ENCODE results near the gene ATP6V1C2. TPM values are rescaled to one million over a fixed set of nuclear protein-coding genes. Genes with fewer than 3 reads are reported as not detected.
A peak's percentile ranks its signal among the peaks of the same experiment; 100 is the strongest.

Gene ATP6V1C2
- total RNA-seq, 1 donor from 2014 or later, result 0.14 TPM

DNA sequence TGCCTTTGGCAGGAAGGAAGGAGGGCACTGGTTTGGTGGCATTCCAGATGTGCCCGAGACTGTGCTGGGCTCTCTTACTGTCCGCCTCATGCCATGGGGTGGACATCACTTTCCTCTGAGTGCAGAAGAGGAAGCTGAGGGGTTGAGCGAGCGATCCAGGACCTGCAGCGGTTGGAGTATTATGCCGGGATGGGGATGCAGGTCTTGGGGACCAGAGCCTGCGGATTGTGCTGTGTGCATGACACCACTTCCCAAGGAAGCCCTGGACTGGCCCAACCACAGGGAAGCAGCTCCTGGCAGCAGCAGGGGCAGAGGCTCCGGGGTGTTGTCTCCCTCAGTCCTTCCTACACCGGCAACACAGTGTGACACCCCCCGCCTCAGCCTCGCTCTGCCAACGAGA, 44.5 kb downstream of the ATP6V1C2 start:
- Histone ChIP-seq H3K36me3 (ENCODE audit: insufficient read depth, low read length) (no peaks in the 10 kb centered on the region), H3K27me3 (ENCODE audit: insufficient read depth, low read length) (no peaks in the 10 kb centered on the region), H4K20me1 (ENCODE audit: insufficient read depth, low read length) (no peaks in the 10 kb centered on the region), H3K4me1 (ENCODE audit: insufficient read depth, low read length) (no peaks in the 10 kb centered on the region), H3K4me3 (ENCODE audit: insufficient read depth, low read depth, low read length) (no peak overlapping the region), H3K79me2 (ENCODE audit: insufficient read depth, low read length) (no peaks in the 10 kb centered on the region), H3K27ac (ENCODE audit: low read depth, low read length) (no peak overlapping the region), H2AFZ (ENCODE audit: low read depth, low read length) (no peak overlapping the region), H3K9me3 (ENCODE audit: insufficient read depth, low read depth, low read length) (no peaks in the 10 kb centered on the region), H3K9ac (ENCODE audit: low read length) (no peak overlapping the region), H3K4me2 (ENCODE audit: low read length) (no peak overlapping the region)
- no peaks in the 10 kb centered on the region for H3K9me3 Mint-ChIP-seq (ENCODE audit: unreplicated experiment)
- H3K27ac Mint-ChIP-seq (ENCODE audit: unreplicated experiment), result no peak overlapping the region
- TF ChIP-seq, protein P1, sequence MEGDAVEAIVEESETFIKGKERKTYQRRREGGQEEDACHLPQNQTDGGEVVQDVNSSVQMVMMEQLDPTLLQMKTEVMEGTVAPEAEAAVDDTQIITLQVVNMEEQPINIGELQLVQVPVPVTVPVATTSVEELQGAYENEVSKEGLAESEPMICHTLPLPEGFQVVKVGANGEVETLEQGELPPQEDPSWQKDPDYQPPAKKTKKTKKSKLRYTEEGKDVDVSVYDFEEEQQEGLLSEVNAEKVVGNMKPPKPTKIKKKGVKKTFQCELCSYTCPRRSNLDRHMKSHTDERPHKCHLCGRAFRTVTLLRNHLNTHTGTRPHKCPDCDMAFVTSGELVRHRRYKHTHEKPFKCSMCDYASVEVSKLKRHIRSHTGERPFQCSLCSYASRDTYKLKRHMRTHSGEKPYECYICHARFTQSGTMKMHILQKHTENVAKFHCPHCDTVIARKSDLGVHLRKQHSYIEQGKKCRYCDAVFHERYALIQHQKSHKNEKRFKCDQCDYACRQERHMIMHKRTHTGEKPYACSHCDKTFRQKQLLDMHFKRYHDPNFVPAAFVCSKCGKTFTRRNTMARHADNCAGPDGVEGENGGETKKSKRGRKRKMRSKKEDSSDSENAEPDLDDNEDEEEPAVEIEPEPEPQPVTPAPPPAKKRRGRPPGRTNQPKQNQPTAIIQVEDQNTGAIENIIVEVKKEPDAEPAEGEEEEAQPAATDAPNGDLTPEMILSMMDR (IDR thresholded peaks at IDR 0.05; ENCODE audit: insufficient read depth, low read depth, low read length), result no peak
- no peak for TF ChIP-seq EZH2 (IDR thresholded peaks at IDR 0.05; ENCODE audit: insufficient read depth, low read length)
- H3K27me3 Mint-ChIP-seq (ENCODE audit: low read depth, unreplicated experiment), result peaks cover 35% of the 10 kb centered on the region
- peaks cover 4% of the 10 kb centered on the region for H3K36me3 Mint-ChIP-seq (ENCODE audit: low read depth, unreplicated experiment)
- no peak overlapping the region for H3K4me3 Mint-ChIP-seq (ENCODE audit: unreplicated experiment)
- peaks cover 4% of the 10 kb centered on the region for H3K4me1 Mint-ChIP-seq (ENCODE audit: low read depth, unreplicated experiment)
- DNase-seq (ENCODE audit: low read depth), result no peak
- no peak for FAIRE-seq

DNA sequence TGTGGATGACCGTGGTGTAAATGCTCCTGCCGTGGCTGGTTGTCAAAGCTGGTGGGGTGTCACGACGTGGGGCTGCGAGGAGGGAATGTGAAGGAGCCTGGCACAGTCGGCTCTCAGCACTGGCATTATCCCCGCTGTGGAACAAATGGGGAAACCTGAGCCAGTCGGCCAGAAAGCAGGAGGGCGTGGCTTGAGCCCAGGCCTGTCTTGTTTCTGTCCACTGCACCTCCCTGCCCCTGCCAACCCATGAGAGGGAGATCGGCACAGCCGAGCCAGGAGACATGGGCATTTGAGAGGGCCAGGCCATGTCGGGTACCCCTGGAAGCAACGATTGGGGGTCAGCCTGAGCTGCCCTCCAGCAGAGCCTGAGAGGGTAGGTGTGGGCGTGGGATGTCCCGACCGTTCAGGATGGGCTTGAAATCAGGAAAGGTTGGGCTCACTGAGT, 46.7 kb downstream of the ATP6V1C2 start:
- H3K27me3 ChIP-seq (ENCODE audit: insufficient read depth, low read length), result no peaks in the 10 kb centered on the region
- H3K4me2 ChIP-seq (ENCODE audit: low read length), result no peak overlapping the region
- no peak overlapping the region for H3K4me3 Mint-ChIP-seq (ENCODE audit: unreplicated experiment)
- no peaks in the 10 kb centered on the region for H3K9me3 ChIP-seq (ENCODE audit: insufficient read depth, low read depth, low read length)
- no peaks in the 10 kb centered on the region for H3K79me2 ChIP-seq (ENCODE audit: insufficient read depth, low read length)
- no peaks in the 10 kb centered on the region for H3K4me1 ChIP-seq (ENCODE audit: insufficient read depth, low read length)
- no peak overlapping the region for H3K4me3 ChIP-seq (ENCODE audit: insufficient read depth, low read depth, low read length)
- H3K9ac ChIP-seq (ENCODE audit: low read length), result no peak overlapping the region
- peak overlapping the region; percentile 18 for H3K27ac Mint-ChIP-seq (ENCODE audit: unreplicated experiment)
- no peak overlapping the region for H3K27ac ChIP-seq (ENCODE audit: low read depth, low read length)
- H3K36me3 Mint-ChIP-seq (ENCODE audit: low read depth, unreplicated experiment), result peaks cover 4% of the 10 kb centered on the region
- H3K27me3 Mint-ChIP-seq (ENCODE audit: low read depth, unreplicated experiment), result peaks cover 34% of the 10 kb centered on the region
- DNase-seq (ENCODE audit: low read depth), result no peak
- TF ChIP-seq EZH2 (IDR thresholded peaks at IDR 0.05; ENCODE audit: insufficient read depth, low read length), result no peak
- TF ChIP-seq, protein P1 (IDR thresholded peaks at IDR 0.05; ENCODE audit: insufficient read depth, low read depth, low read length), result no peak
- no peak overlapping the region for H2AFZ ChIP-seq (ENCODE audit: low read depth, low read length)
- no peak for FAIRE-seq
- H3K4me1 Mint-ChIP-seq (ENCODE audit: low read depth, unreplicated experiment), result no peaks in the 10 kb centered on the region
- H4K20me1 ChIP-seq (ENCODE audit: insufficient read depth, low read length), result no peaks in the 10 kb centered on the region
- H3K36me3 ChIP-seq (ENCODE audit: insufficient read depth, low read length), result no peaks in the 10 kb centered on the region
- no peaks in the 10 kb centered on the region for H3K9me3 Mint-ChIP-seq (ENCODE audit: unreplicated experiment)

DNA sequence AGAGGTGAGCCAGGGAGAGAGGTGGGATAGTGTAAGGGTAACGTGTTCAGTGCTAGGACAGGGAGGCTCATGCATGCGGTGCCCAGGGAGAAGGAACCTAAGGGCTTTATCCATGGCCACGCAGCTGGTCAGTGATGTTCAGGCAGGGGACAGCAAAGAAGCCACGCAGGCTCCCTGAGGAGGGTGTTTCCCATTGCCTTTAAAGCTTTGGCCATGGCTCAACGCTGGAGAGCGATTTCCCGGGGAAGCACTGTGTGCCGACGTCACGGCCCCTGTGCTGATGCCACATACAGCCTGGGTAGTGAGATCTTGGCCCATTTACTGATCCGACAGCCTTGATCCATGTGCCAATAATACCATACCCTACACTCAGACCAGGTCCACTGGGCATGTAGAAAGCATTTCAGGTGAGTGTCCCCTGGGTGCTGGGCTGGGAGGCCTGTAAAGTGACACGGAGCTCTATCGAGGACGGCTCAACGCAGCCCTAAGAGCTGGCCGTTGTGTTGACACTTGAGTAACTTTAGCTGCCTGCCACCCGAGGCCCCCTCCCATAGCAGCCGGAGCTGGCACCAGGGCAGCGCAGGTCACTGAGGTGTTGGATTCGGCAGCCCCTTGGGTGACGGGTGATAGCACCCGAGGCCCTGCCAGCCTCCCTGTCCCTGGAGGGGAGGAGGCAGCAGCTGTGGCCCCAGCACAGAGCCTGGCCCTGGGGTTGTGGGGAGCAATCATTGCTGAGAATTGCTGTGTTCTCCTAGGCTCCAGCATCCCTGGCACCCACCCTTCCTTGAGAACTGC, 49.7 kb downstream of the ATP6V1C2 start:
- Mint-ChIP-seq H3K27ac (ENCODE audit: unreplicated experiment) (peak overlapping the region; percentile 47), H3K36me3 (ENCODE audit: low read depth, unreplicated experiment) (peaks cover 9% of the 10 kb centered on the region), H3K4me3 (ENCODE audit: unreplicated experiment) (no peak overlapping the region), H3K9me3 (ENCODE audit: unreplicated experiment) (no peaks in the 10 kb centered on the region), H3K27me3 (ENCODE audit: low read depth, unreplicated experiment) (peaks cover 12% of the 10 kb centered on the region), H3K4me1 (ENCODE audit: low read depth, unreplicated experiment) (peaks cover 2% of the 10 kb centered on the region)
- Histone ChIP-seq H3K9me3 (ENCODE audit: insufficient read depth, low read depth, low read length) (no peaks in the 10 kb centered on the region), H3K27me3 (ENCODE audit: insufficient read depth, low read length) (no peaks in the 10 kb centered on the region), H3K9ac (ENCODE audit: low read length) (no peak overlapping the region), H3K36me3 (ENCODE audit: insufficient read depth, low read length) (no peaks in the 10 kb centered on the region), H4K20me1 (ENCODE audit: insufficient read depth, low read length) (no peaks in the 10 kb centered on the region), H3K27ac (ENCODE audit: low read depth, low read length) (no peak overlapping the region), H3K4me3 (ENCODE audit: insufficient read depth, low read depth, low read length) (no peak overlapping the region), H3K4me2 (ENCODE audit: low read length) (no peak overlapping the region), H2AFZ (ENCODE audit: low read depth, low read length) (no peak overlapping the region), H3K4me1 (ENCODE audit: insufficient read depth, low read length) (no peaks in the 10 kb centered on the region), H3K79me2 (ENCODE audit: insufficient read depth, low read length) (no peaks in the 10 kb centered on the region)
- no peak for FAIRE-seq
- no peak for DNase-seq (ENCODE audit: low read depth)
- TF ChIP-seq, protein P1 (IDR thresholded peaks at IDR 0.05; ENCODE audit: insufficient read depth, low read depth, low read length), result no peak
